ENCODE measurements around the gene OTUD6A.

OTUD6A gene

DNA sequence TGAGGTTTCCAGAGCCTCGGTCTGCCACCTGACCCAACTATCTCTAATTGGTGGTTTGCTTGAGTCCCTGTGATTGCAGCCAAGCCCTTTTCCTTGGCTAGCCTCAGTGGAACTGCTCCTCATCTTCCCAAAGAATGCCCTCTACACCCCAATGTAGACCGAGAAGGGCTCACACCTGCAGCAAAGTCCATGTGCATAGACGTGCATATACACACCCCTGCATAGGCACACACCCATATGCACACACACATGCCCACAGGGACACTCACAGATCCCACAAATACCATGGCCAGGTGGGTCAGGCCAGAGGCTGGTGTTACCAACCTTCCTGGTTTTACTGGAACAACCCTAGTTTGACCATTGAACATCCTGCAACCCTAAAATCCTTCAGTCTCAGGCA is 12.9 kb upstream of the OTUD6A start:
- TF ChIP-seq, protein P1, sequence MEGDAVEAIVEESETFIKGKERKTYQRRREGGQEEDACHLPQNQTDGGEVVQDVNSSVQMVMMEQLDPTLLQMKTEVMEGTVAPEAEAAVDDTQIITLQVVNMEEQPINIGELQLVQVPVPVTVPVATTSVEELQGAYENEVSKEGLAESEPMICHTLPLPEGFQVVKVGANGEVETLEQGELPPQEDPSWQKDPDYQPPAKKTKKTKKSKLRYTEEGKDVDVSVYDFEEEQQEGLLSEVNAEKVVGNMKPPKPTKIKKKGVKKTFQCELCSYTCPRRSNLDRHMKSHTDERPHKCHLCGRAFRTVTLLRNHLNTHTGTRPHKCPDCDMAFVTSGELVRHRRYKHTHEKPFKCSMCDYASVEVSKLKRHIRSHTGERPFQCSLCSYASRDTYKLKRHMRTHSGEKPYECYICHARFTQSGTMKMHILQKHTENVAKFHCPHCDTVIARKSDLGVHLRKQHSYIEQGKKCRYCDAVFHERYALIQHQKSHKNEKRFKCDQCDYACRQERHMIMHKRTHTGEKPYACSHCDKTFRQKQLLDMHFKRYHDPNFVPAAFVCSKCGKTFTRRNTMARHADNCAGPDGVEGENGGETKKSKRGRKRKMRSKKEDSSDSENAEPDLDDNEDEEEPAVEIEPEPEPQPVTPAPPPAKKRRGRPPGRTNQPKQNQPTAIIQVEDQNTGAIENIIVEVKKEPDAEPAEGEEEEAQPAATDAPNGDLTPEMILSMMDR (conservative IDR thresholded peaks at IDR 0.05), result no peak
- no peak overlapping the region for H3K27ac ChIP-seq

DNA sequence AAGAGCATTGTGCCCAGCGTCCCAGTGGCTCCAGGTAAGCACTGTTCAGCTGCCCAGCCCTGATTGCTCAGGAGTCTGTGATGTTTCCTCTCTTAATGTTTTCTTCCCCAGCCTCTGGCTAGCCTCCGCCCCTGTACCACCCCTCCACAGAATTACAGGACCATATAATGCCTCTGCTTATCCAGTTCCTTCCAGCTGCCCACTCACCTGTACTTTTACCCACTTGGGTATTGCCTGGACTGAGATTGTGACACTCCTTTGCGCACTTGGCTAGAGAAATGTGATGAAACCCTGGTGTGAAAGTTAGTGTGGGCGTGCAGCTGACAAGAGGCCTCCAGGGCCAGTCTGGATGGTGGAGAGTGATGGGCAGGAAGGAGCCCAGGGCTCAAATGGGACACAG is 12.3 kb upstream of the OTUD6A start, which contains the start of gene AWAT2:
AWAT2 (minus strand) TSS at position 14 of the 400 bp plus-strand sequence; CDS start at position 8, 6 bp downstream.
- no peak within 1 kb of the TSS for H3K27ac ChIP-seq
- TF ChIP-seq, protein P1 (conservative IDR thresholded peaks at IDR 0.05), result no peak

DNA sequence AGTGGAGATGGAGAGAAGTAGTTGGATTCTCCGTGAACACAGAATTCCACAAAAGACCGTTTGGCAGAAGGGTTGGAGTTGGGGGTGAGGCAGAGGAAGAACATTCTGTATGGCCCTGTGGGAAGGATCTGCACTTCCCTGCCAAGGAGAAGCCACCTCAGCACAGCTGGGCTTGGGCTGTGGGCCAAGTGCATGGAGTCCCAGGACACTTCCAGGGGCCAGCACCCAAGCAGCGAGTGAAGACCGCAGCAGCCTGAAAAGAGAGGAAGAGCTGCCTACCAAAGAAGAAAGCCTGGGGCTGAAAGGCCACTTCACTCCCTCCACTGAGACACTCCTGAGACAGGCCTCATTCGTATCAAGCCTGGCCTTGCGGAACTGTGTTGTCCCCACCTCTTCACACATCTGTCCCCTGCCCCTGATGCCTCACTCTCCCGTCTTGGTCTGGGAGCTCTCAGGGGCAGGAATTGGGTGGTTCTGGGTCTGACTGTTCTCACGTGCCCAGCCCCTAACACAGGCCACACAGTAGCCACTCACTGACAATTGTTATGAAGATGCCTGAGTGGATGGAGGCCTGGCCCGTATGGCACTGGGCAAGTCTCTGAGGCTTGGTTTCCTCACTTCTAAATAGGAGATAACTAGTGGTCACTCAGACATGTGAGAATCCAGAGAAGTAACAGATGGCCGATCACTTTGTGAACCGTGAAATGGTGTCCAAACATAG is 9.2 kb upstream of the OTUD6A start:
- no peak overlapping the region for H3K27ac ChIP-seq
- TF ChIP-seq, protein P1 (conservative IDR thresholded peaks at IDR 0.05), result no peak

DNA sequence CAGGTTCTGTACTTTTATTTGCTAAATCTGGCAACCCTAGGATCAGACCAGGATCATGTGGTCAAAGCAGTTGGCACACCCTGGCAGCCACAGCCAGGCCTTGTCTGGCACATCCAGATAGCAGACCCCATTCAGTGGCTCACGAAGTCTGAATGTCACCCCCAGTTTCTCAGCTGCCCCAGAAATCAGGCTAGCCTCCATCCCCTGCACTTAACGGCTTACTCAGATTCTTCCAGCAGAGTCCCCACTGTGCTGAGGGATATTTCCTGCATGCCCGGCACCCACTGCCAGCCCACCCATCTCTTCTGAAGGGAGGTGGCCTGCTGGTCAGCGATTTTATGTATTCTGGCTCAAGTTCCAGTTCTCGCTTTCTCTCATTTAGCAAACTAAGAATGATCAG is 7.9 kb upstream of the OTUD6A start:
- H3K27ac ChIP-seq, result no peak overlapping the region
- TF ChIP-seq, protein P1 (conservative IDR thresholded peaks at IDR 0.05), result no peak

DNA sequence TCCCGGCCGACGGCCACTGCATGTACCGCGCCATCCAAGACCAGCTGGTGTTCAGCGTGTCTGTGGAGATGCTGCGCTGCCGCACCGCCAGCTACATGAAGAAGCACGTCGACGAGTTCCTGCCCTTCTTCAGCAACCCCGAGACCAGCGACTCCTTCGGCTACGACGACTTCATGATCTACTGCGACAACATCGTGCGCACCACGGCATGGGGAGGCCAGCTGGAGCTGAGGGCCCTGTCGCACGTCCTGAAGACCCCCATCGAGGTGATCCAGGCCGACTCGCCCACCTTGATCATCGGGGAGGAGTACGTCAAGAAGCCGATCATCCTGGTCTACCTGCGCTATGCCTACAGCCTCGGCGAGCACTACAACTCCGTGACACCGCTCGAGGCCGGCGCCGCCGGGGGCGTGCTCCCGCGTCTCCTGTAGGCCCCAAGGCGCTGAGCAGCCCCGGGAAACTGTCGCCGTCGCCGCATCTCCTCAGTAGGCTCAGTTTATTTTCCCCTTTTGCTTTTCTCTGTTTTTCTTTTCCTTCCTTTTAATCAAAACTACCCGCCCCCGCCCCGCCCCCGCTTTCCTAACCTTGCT is 799 bp downstream of the OTUD6A start:
- H3K27ac ChIP-seq, result no peak overlapping the region
- TF ChIP-seq, protein P1 (conservative IDR thresholded peaks at IDR 0.05), result no peak

DNA sequence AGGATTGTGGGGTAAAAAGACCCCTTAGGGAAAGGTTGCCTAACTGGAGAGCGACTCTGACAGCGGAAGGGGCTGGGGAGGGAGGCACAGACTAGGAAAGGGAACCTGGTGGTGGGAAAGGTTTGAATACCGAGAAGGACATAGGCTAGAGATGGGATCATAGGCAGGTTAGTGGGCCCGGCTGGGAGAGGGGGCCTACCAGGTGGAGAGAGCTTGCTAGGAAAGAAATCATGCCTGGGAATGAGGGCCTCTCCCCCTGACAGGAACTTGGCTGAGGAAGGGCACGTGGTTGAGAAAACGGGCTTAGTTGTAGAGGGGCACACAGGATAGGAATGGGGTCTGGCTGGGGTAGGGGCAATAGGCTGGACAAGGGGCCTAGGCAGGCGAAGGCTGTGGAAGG is 4.4 kb downstream of the OTUD6A start:
- H3K27ac ChIP-seq, result no peak overlapping the region
- TF ChIP-seq, protein P1 (conservative IDR thresholded peaks at IDR 0.05), result no peak

DNA sequence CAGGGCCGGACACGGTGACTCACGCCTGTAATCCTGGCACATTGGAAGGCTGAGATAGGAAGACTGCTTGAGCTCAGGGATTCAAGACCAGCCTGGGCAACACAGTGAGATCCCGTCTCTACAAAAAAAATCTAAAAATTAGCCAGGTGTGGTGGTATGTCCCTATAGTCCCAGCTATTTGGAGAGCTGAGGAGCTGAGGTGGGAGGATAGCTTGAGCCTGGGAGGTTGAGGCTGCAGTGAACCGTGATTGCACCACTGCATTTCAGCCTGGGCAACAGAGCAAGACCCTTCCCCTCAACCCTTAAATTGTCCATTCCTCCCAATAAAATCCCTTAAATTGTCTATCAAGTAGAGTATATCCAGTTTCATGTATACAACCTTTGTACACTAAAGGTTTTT is 17.0 kb downstream of the OTUD6A start:
- TF ChIP-seq, protein P1 (conservative IDR thresholded peaks at IDR 0.05), result no peak

More for the DNA sequence above, 17.0 kb downstream of the OTUD6A start:
- no peak overlapping the region for H3K27ac ChIP-seq
